Panc1 (cell line): ENCODE measurements around the gene MEF2A.

Experiments
- POLR2AphosphoS5 ChIP-seq: IDR thresholded peaks from 2 replicates; pipeline ENCODE4 v1.6.1; 2012; ENCODE audit warnings: mild to moderate bottlenecking, low read depth, low read length, moderate library complexity
- TCF7L2 ChIP-seq: IDR thresholded peaks from 2 replicates; pipeline ENCODE4 v1.6.1; 2011; ENCODE audit warnings: mild to moderate bottlenecking, low read depth, low read length, inconsistent platforms
- TF ChIP-seq, protein P1 (sequence below), 2 experiments: IDR thresholded peaks; 2 replicates each; pipeline ENCODE4 v1.6.1; 2011 to 2012; ENCODE audit warnings: low read depth in 2 of 2, control low read depth in 1 of 2, low read length in 1 of 2, mild to moderate bottlenecking in 1 of 2, moderate library complexity in 1 of 2; ENCODE audit not compliant: insufficient read depth in 1 of 2
- TF ChIP-seq, protein P2 (sequence below): fragments of 450-650 bp; IDR thresholded peaks from 2 replicates; pipeline ENCODE4 v1.5.1; 2017; ENCODE audit warnings: mild to moderate bottlenecking

DNA sequence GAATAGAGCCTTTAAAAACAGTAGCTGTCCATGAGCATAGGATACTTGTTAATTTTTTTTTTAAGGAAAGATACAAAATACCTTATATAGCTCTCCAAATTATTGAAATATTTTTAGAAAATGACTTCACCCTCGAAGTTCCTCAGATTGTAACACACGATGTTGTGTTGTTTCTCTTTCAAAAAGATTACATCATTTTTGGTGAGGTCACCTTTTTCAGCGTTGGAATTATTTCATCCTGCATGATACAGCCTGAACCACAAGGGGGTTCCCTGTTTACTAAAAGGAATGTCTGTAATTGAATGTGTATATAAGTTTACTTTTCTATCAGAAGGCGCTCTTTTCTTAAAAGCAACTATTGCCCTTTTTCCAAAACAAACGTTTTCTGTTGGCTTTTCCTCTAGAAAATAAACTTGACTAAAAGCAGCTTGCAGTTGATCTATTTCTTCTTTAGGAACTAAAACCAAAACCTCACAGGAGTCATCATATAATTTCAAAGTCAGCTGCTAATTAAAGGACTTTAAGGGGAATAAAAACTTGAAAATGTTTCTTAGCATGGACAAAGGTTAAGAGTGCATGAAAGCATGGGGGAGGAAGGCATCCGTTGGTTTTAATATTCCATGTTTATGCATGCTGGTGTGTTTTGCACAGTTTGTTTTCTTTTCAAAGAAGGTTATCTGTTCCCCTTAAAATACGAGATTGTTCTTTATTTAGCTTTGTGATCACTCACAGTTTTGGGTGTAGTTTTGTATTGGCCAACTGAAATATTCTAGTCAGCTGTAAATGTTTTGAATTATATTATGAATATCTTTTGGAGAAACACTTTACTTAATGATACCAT lies 138.0 kb downstream of the MEF2A start:
- TF ChIP-seq, protein P1, sequence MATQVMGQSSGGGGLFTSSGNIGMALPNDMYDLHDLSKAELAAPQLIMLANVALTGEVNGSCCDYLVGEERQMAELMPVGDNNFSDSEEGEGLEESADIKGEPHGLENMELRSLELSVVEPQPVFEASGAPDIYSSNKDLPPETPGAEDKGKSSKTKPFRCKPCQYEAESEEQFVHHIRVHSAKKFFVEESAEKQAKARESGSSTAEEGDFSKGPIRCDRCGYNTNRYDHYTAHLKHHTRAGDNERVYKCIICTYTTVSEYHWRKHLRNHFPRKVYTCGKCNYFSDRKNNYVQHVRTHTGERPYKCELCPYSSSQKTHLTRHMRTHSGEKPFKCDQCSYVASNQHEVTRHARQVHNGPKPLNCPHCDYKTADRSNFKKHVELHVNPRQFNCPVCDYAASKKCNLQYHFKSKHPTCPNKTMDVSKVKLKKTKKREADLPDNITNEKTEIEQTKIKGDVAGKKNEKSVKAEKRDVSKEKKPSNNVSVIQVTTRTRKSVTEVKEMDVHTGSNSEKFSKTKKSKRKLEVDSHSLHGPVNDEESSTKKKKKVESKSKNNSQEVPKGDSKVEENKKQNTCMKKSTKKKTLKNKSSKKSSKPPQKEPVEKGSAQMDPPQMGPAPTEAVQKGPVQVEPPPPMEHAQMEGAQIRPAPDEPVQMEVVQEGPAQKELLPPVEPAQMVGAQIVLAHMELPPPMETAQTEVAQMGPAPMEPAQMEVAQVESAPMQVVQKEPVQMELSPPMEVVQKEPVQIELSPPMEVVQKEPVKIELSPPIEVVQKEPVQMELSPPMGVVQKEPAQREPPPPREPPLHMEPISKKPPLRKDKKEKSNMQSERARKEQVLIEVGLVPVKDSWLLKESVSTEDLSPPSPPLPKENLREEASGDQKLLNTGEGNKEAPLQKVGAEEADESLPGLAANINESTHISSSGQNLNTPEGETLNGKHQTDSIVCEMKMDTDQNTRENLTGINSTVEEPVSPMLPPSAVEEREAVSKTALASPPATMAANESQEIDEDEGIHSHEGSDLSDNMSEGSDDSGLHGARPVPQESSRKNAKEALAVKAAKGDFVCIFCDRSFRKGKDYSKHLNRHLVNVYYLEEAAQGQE (IDR thresholded peaks at IDR 0.05; ENCODE audit: insufficient read depth in 1 of 2, low read depth in 2 of 2, low read length in 1 of 2), result no peak
- TF ChIP-seq POLR2AphosphoS5 (no peak), TCF7L2 (no peak)
- TF ChIP-seq, protein P2, sequence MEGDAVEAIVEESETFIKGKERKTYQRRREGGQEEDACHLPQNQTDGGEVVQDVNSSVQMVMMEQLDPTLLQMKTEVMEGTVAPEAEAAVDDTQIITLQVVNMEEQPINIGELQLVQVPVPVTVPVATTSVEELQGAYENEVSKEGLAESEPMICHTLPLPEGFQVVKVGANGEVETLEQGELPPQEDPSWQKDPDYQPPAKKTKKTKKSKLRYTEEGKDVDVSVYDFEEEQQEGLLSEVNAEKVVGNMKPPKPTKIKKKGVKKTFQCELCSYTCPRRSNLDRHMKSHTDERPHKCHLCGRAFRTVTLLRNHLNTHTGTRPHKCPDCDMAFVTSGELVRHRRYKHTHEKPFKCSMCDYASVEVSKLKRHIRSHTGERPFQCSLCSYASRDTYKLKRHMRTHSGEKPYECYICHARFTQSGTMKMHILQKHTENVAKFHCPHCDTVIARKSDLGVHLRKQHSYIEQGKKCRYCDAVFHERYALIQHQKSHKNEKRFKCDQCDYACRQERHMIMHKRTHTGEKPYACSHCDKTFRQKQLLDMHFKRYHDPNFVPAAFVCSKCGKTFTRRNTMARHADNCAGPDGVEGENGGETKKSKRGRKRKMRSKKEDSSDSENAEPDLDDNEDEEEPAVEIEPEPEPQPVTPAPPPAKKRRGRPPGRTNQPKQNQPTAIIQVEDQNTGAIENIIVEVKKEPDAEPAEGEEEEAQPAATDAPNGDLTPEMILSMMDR, result peak; percentile 7; the same call in 1 of the 2 replicates
